GM23338 (cell line): ENCODE data around the gene PEA15. TPM values are rescaled to one million over a fixed set of nuclear protein-coding genes. Genes with fewer than 3 reads are reported as not detected.
A peak's percentile ranks its signal among the peaks of the same experiment; 100 is the strongest.

Experiments used
- ATAC-seq: fragments of 200-7000 bp; cut with Tn5 transposase; 3 replicates; pipeline ENCODE4 v1.9.1; 2020
- DNase-seq: peaks from one replicate; pipeline ENCODE4 v3.0.0-alpha.2; 2015; ENCODE audit warnings: low spot score
- H2AFZ ChIP-seq: fragments of 200-600 bp; sonication (generic); 2 replicates; pipeline ENCODE4 v1.8.0; 2016; ENCODE audit warnings: antibody characterized with exemption, mild to moderate bottlenecking, moderate library complexity
- H3F3A ChIP-seq: fragments of 200-600 bp; sonication (generic); replicated peaks from 2 replicates; pipeline ENCODE4 v1.8.0; 2017; ENCODE audit warnings: antibody characterized with exemption, mixed run types, low read depth
- H3K27ac ChIP-seq: fragments of 200-600 bp; sonication (generic); 2 replicates; pipeline ENCODE4 v1.6.1; 2016; ENCODE audit warnings: low read depth
- H3K27me3 ChIP-seq: fragments of 200-600 bp; sonication (generic); 2 replicates; pipeline ENCODE4 v1.8.0; 2016; ENCODE audit warnings: mild to moderate bottlenecking, mixed run types, moderate library complexity; ENCODE audit not compliant: insufficient read depth
- H3K36me3 ChIP-seq: fragments of 200-600 bp; sonication (generic); 2 replicates; pipeline ENCODE4 v1.8.0; 2016; ENCODE audit warnings: mild to moderate bottlenecking; ENCODE audit not compliant: insufficient read depth
- H3K4me1 ChIP-seq: fragments of 200-600 bp; sonication (generic); 2 replicates; pipeline ENCODE4 v1.8.0; 2016; ENCODE audit warnings: mild to moderate bottlenecking, moderate library complexity; ENCODE audit not compliant: insufficient read depth
- H3K4me2 ChIP-seq: fragments of 200-600 bp; sonication (generic); 2 replicates; pipeline ENCODE4 v1.7.1; 2017; ENCODE audit warnings: mixed run types
- H3K4me3 ChIP-seq: fragments of 200-600 bp; sonication (generic); 2 replicates; pipeline ENCODE4 v1.6.1; 2016; ENCODE audit warnings: mixed run types
- H3K79me2 ChIP-seq: fragments of 200-600 bp; sonication (generic); replicated peaks from 2 replicates; pipeline ENCODE4 v1.8.0; 2017; ENCODE audit warnings: mild to moderate bottlenecking; ENCODE audit not compliant: insufficient read depth
- H3K9me2 ChIP-seq: fragments of 200-600 bp; sonication (generic); 2 replicates; pipeline ENCODE4 v1.8.0; 2017; ENCODE audit not compliant: insufficient read depth
- H4K20me1 ChIP-seq: fragments of 200-600 bp; sonication (generic); replicated peaks from 2 replicates; pipeline ENCODE4 v1.8.0; 2017; ENCODE audit warnings: mild to moderate bottlenecking; ENCODE audit not compliant: insufficient read depth
- H3K27ac Mint-ChIP-seq: 2 replicates; pipeline ENCODE4 v1.8.0; 2020; ENCODE audit warnings: inconsistent platforms, mild to moderate bottlenecking, moderate library complexity, mixed read lengths
- H3K27me3 Mint-ChIP-seq: 3 replicates; pipeline ENCODE4 v1.8.0; 2022; ENCODE audit warnings: low read depth, mild to moderate bottlenecking, moderate library complexity, mixed read lengths, inconsistent platforms; ENCODE audit not compliant: insufficient read depth, poor library complexity
- H3K36me3 Mint-ChIP-seq: 3 replicates; pipeline ENCODE4 v1.8.0; 2021; ENCODE audit warnings: low read depth, mild to moderate bottlenecking, inconsistent platforms, moderate library complexity, mixed read lengths
- H3K4me1 Mint-ChIP-seq: 3 replicates; pipeline ENCODE4 v1.8.0; 2020; ENCODE audit warnings: mild to moderate bottlenecking, inconsistent platforms, mixed read lengths
- H3K4me3 Mint-ChIP-seq: 3 replicates; pipeline ENCODE4 v1.8.0; 2021; ENCODE audit warnings: moderate library complexity, mild to moderate bottlenecking, inconsistent platforms, mixed read lengths
- H3K9me3 Mint-ChIP-seq: 3 replicates; pipeline ENCODE4 v1.8.0; 2020; ENCODE audit warnings: moderate library complexity, mild to moderate bottlenecking, inconsistent platforms, mixed read lengths
- CREB1 ChIP-seq: fragments of 250-450 bp; sonication (Bioruptor Pico); IDR thresholded peaks from 2 replicates; pipeline ENCODE4 v1.5.0; 2020; ENCODE audit warnings: low read depth, mild to moderate bottlenecking, moderate library complexity
- EZH2 ChIP-seq: fragments of 200-600 bp; sonication (generic); IDR thresholded peaks from one replicate; pipeline ENCODE4 v1.8.0; 2017; ENCODE audit warnings: antibody characterized with exemption, mild to moderate bottlenecking, low read depth; ENCODE audit not compliant: unreplicated experiment
- EZH2phosphoT487 ChIP-seq: fragments of 200-600 bp; sonication (generic); IDR thresholded peaks from one replicate; pipeline ENCODE4 v1.8.1; 2018; ENCODE audit warnings: antibody characterized with exemption; ENCODE audit not compliant: unreplicated experiment
- JUNB ChIP-seq: IDR thresholded peaks from one replicate; pipeline ENCODE4 v1.6.1; 2016; ENCODE audit warnings: antibody characterized with exemption; ENCODE audit not compliant: unreplicated experiment
- POLR2AphosphoS5 ChIP-seq: IDR thresholded peaks from 2 replicates; pipeline ENCODE4 v1.6.1; 2016; ENCODE audit warnings: antibody characterized with exemption, low read depth
- STAT1 ChIP-seq: IDR thresholded peaks from one replicate; pipeline ENCODE4 v1.6.1; 2016; ENCODE audit warnings: antibody characterized with exemption; ENCODE audit not compliant: unreplicated experiment
- ZNF331 ChIP-seq: fragments of 250-450 bp; sonication (Bioruptor Pico); IDR thresholded peaks from 2 replicates; pipeline ENCODE4 v1.5.0; 2020; ENCODE audit warnings: low read depth, mild to moderate bottlenecking, moderate library complexity
- polyA plus RNA-seq: library from polyadenylated mRNA; unstranded; fragments of >200 nt; fragmentation: Nextera tagmentation; extraction: Ambion mirVana; gene quantifications from 2 replicates; pipeline ENCODE4 v1.2.1, GENCODE V29; 2016
- total RNA-seq: library from RNA; depleted of rRNA; stranded (reverse); fragments of >200 nt; shearing (Covaris generic); gene quantifications from 2 replicates; pipeline ENCODE4 v1.2.3, GENCODE V29; 2014
- TF ChIP-seq, protein P1 (sequence below), 2 experiments: fragments of 200-600 bp in 1 of 2; sonication (generic) in 1 of 2; conservative IDR thresholded peaks; 2 replicates each; pipeline versions ENCODE4 v1.5.1 to v1.6.1; 2016 to 2017; ENCODE audit warnings: antibody characterized with exemption in 2 of 2, low read depth in 2 of 2, mild to moderate bottlenecking in 2 of 2, moderate library complexity in 1 of 2
- TF ChIP-seq, protein P2 (sequence below): IDR thresholded peaks from one replicate; pipeline ENCODE4 v1.6.1; 2018; ENCODE audit warnings: antibody characterized with exemption; ENCODE audit not compliant: unreplicated experiment

Gene PEA15
- total and polyA plus RNA-seq, 2 experiments from 2014 or later = 60.3 to 80.8 TPM

DNA sequence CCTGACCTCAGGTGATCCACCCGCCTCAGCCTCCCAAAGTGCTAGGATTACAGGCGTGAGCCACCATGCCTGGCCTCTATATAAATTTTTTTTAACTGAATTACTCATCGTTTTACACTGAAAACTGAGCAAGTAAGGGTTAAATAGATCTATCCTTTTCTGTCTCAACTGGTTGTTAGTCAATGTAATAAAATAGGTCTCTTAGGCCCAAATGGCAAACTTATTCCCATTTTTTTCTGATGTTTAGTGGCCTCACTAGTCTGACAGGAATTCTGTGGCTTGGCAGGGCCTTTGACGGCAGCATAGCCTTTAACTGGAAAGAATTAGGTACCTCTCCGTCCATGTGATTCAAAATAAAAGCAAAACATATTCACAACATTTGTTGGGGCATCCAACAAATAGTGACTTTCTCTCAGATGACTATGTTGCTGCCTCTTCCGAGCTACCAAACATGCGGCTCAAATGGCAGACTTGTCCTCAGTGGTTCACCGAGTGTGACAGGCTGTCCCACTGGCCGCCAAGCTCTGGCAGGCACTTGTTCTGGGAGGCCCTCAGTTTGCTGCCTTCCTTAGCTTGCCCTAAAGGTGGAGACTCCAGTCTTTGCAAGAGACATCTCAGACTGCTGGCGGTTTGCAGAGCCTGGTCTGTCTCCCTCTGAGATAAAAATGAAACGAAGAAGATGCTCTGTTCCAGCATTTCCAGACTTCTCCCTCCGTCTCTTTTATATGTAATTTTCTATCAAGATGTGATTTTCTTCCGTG, 36.4 kb upstream of the PEA15 start:
- H3F3A ChIP-seq = peaks cover 20% of the 10 kb centered on the region
- no peaks in the 10 kb centered on the region for H3K27me3 ChIP-seq
- H2AFZ ChIP-seq = no peak overlapping the region
- ATAC-seq = peak; percentile 80
- H3K27ac ChIP-seq = peak overlapping the region; percentile 84
- peak overlapping the region; percentile 60 for H3K4me3 Mint-ChIP-seq
- H4K20me1 ChIP-seq = no peaks in the 10 kb centered on the region
- H3K27ac Mint-ChIP-seq = peak overlapping the region; percentile 95
- peak; percentile 74 for DNase-seq
- no peaks in the 10 kb centered on the region for H3K79me2 ChIP-seq
- H3K9me2 ChIP-seq = peaks cover 9% of the 10 kb centered on the region
- no peaks in the 10 kb centered on the region; the same call in 1 of the 3 replicates for H3K9me3 Mint-ChIP-seq
- peaks cover 22% of the 10 kb centered on the region for H3K27me3 Mint-ChIP-seq
- no peak for TF ChIP-seq CREB1
- TF ChIP-seq, protein P1, sequence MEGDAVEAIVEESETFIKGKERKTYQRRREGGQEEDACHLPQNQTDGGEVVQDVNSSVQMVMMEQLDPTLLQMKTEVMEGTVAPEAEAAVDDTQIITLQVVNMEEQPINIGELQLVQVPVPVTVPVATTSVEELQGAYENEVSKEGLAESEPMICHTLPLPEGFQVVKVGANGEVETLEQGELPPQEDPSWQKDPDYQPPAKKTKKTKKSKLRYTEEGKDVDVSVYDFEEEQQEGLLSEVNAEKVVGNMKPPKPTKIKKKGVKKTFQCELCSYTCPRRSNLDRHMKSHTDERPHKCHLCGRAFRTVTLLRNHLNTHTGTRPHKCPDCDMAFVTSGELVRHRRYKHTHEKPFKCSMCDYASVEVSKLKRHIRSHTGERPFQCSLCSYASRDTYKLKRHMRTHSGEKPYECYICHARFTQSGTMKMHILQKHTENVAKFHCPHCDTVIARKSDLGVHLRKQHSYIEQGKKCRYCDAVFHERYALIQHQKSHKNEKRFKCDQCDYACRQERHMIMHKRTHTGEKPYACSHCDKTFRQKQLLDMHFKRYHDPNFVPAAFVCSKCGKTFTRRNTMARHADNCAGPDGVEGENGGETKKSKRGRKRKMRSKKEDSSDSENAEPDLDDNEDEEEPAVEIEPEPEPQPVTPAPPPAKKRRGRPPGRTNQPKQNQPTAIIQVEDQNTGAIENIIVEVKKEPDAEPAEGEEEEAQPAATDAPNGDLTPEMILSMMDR (conservative IDR thresholded peaks at IDR 0.05; ENCODE audit: low read depth in 2 of 2) = peak; percentile 24 to 70; a peak in 3 of 4 replicates
- TF ChIP-seq ZNF331 = peak; percentile 54
- no peak for TF ChIP-seq STAT1
- TF ChIP-seq, protein P2, sequence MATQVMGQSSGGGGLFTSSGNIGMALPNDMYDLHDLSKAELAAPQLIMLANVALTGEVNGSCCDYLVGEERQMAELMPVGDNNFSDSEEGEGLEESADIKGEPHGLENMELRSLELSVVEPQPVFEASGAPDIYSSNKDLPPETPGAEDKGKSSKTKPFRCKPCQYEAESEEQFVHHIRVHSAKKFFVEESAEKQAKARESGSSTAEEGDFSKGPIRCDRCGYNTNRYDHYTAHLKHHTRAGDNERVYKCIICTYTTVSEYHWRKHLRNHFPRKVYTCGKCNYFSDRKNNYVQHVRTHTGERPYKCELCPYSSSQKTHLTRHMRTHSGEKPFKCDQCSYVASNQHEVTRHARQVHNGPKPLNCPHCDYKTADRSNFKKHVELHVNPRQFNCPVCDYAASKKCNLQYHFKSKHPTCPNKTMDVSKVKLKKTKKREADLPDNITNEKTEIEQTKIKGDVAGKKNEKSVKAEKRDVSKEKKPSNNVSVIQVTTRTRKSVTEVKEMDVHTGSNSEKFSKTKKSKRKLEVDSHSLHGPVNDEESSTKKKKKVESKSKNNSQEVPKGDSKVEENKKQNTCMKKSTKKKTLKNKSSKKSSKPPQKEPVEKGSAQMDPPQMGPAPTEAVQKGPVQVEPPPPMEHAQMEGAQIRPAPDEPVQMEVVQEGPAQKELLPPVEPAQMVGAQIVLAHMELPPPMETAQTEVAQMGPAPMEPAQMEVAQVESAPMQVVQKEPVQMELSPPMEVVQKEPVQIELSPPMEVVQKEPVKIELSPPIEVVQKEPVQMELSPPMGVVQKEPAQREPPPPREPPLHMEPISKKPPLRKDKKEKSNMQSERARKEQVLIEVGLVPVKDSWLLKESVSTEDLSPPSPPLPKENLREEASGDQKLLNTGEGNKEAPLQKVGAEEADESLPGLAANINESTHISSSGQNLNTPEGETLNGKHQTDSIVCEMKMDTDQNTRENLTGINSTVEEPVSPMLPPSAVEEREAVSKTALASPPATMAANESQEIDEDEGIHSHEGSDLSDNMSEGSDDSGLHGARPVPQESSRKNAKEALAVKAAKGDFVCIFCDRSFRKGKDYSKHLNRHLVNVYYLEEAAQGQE = no peak
- H3K4me1 Mint-ChIP-seq = peaks cover 61% of the 10 kb centered on the region
- peak overlapping the region; percentile 33 for H3K4me3 ChIP-seq
- no peaks in the 10 kb centered on the region for H3K36me3 ChIP-seq
- H3K4me2 ChIP-seq = peak overlapping the region; percentile 56
- H3K4me1 ChIP-seq = peaks cover 54% of the 10 kb centered on the region
- H3K36me3 Mint-ChIP-seq = no peaks in the 10 kb centered on the region

DNA sequence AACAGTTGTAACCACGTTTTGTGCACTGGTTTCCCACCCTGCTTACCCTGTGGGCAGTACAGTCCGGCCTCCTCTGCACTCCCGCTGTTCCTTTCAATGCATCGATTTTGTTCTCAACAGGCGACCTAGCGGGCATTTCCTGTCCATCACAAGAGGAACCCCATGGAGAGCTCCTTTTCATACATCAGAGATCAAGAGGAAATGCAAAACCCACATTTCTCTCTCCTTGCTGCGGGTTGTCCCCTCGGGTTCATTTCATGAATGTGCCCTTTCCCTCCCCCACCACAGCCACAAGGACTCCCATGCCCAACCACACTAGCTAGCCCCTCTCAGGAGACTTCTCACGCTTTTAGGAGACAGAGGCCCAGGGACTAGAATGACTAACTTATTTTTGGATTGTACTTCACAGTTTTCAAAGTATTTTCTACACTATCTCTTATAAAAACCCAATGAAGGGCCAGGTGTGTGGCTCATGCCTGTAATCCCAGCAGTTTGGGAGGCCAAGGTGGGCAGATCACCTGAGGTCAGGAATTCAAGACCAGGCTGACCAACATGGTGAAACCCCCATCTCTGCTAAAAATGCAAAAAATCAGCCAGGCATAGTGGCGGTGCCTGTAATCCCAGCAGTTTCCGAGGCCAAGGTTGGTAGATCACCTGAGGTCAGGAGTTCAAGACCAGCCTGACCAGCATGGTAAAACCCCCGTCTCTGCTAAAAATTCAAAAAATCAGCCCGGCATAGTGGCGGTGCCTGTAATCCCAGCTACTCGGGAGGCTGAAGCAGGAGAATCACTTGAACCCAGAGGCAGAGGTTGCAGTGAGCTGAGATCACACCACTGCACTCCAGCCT, 35.4 kb upstream of the PEA15 start:
- DNase-seq (peak; percentile 96), ATAC-seq (peak; percentile 77)
- Histone ChIP-seq H3F3A (peaks cover 20% of the 10 kb centered on the region), H2AFZ (no peak overlapping the region), H3K4me3 (peak overlapping the region; percentile 33), H4K20me1 (no peaks in the 10 kb centered on the region), H3K27me3 (no peaks in the 10 kb centered on the region), H3K36me3 (no peaks in the 10 kb centered on the region), H3K79me2 (no peaks in the 10 kb centered on the region), H3K27ac (peak overlapping the region; percentile 97), H3K9me2 (peaks cover 13% of the 10 kb centered on the region), H3K4me1 (peaks cover 54% of the 10 kb centered on the region), H3K4me2 (peak overlapping the region; percentile 56)
- Mint-ChIP-seq H3K27me3 (peaks cover 26% of the 10 kb centered on the region), H3K27ac (peak overlapping the region; percentile 95), H3K4me3 (peak overlapping the region; percentile 60), H3K9me3 (no peaks in the 10 kb centered on the region; the same call in 1 of the 3 replicates), H3K4me1 (peaks cover 61% of the 10 kb centered on the region), H3K36me3 (no peaks in the 10 kb centered on the region; the same call in 2 of the 3 replicates)
- TF ChIP-seq POLR2AphosphoS5 (peak; percentile 45; the same call in 1 of the 2 replicates), EZH2 (no peak), ZNF331 (no peak), CREB1 (peak; percentile 68), JUNB (no peak), EZH2phosphoT487 (no peak)
- TF ChIP-seq, protein P2 = no peak
- TF ChIP-seq, protein P1 (conservative IDR thresholded peaks at IDR 0.05; ENCODE audit: low read depth in 2 of 2) = no peak
